GM12878 (cell line): Measurements from ENCODE around the gene DHRS7C. TPM values are rescaled to one million over a fixed set of nuclear protein-coding genes. Genes with fewer than 3 reads are reported as not detected.
"Not testable (repeated sequence)": the region's sequence is repeated elsewhere in the genome, so short reads cannot be mapped to it uniquely, and the experiment has no call there.

ENCODE experiments used
- ATAC-seq: fragments of 200-7000 bp; cut with Tn5 transposase; 3 replicates; pipeline ENCODE4 v1.9.1; 2020; ENCODE audit warnings: mild to moderate bottlenecking, moderate library complexity
- BruUV-seq: library from RNA; stranded (reverse); fragments of 400-500 nt; replicated peaks from 2 replicates; lab custom pipeline; 2021; lab: Mats Ljungman, UMichigan
- CTCF ChIA-PET: fragments of 300-600 bp; sonication (Branson Sonifier 250); formaldehyde crosslinking; extraction: SDS; loops from one replicate; lab custom pipeline; 2021; ENCODE audit warnings: inconsistent platforms; lab: Yijun Ruan, JAX
- POLR2A ChIA-PET: fragments of 350-600 bp; formaldehyde crosslinking; extraction: SDS; loops from one replicate; lab custom pipeline; 2021; ENCODE audit warnings: inconsistent platforms; lab: Charles Lee
- RAD21 ChIA-PET: fragments of 300-600 bp; sonication (Branson Sonifier 250); formaldehyde crosslinking; loops from one replicate; lab custom pipeline; 2023; ENCODE audit warnings: antibody characterized with exemption; ENCODE audit not compliant: unreplicated experiment; lab: Charles Lee
- SMC1A ChIA-PET: fragments of 300-600 bp; sonication (Branson Sonifier 250); formaldehyde crosslinking; loops from one replicate; lab custom pipeline; 2023; ENCODE audit not compliant: unreplicated experiment, uncharacterized antibody; lab: Charles Lee
- DNase-seq: peaks from one replicate; pipeline ENCODE4 v3.0.0-alpha.2; 2011; ENCODE audit warnings: low read depth, low spot score
- FAIRE-seq: peaks from 3 replicates; lab custom pipeline; 2011; peaks lifted over from hg19 to GRCh38; lab: Jason Lieb, UNC
- H2AFZ ChIP-seq: 2 replicates; pipeline ENCODE4 v1.6.0; 2011; ENCODE audit warnings: low read depth, low read length, control low read depth; ENCODE audit not compliant: control insufficient read depth
- H3K27ac ChIP-seq: 2 replicates; pipeline ENCODE4 v1.5.1; 2011; ENCODE audit warnings: control low read depth; ENCODE audit not compliant: control insufficient read depth, insufficient read depth
- H3K27me3 ChIP-seq, 2 experiments: replicated peaks in 1 of 2; 2 replicates each; pipeline versions ENCODE4 v1.6.0 to v1.6.1; 2011; ENCODE audit warnings: low read length in 1 of 2; ENCODE audit not compliant: control insufficient read depth in 2 of 2, insufficient read depth in 2 of 2
- H3K36me3 ChIP-seq, 2 experiments: 2 replicates each; pipeline ENCODE4 v1.5.1; 2011; ENCODE audit warnings: low read length in 1 of 2; ENCODE audit not compliant: control insufficient read depth in 2 of 2, insufficient read depth in 2 of 2
- H3K4me1 ChIP-seq: 2 replicates; pipeline ENCODE4 v1.6.1; 2011; ENCODE audit warnings: mild to moderate bottlenecking, low read length, moderate library complexity, mixed read lengths; ENCODE audit not compliant: control insufficient read depth, insufficient read depth
- H3K4me2 ChIP-seq: 2 replicates; pipeline ENCODE4 v1.6.0; 2011; ENCODE audit warnings: control low read depth; ENCODE audit not compliant: control insufficient read depth, insufficient read depth
- H3K4me3 ChIP-seq: fragments of 200-600 bp; sonication (generic); 2 replicates; pipeline ENCODE4 v1.5.1; 2016
- H3K79me2 ChIP-seq: 2 replicates; pipeline ENCODE4 v1.6.0; 2011; ENCODE audit warnings: low read length; ENCODE audit not compliant: control insufficient read depth, insufficient read depth
- H3K9ac ChIP-seq: 2 replicates; pipeline ENCODE4 v1.8.0; 2011; ENCODE audit warnings: low read length, control low read depth, mixed read lengths; ENCODE audit not compliant: control insufficient read depth, insufficient read depth
- H3K9me3 ChIP-seq: replicated peaks from 3 replicates; pipeline ENCODE4 v1.5.1; 2011; ENCODE audit warnings: mild to moderate bottlenecking, low read length; ENCODE audit not compliant: control insufficient read depth, insufficient read depth
- H4K20me1 ChIP-seq: 2 replicates; pipeline ENCODE4 v1.6.0; 2011; ENCODE audit not compliant: control insufficient read depth, insufficient read depth
- BHLHE40 ChIP-seq, 2 experiments: fragments of 450-650 bp in 1 of 2; IDR thresholded peaks; 2 replicates each; pipeline ENCODE4 v1.6.1; 2011 to 2017; ENCODE audit warnings: low read depth in 2 of 2, borderline replicate concordance in 1 of 2, improper control_type of control experiment in 1 of 2, low read length in 1 of 2, mild to moderate bottlenecking in 1 of 2
- CHD2 ChIP-seq: IDR thresholded peaks from 2 replicates; pipeline ENCODE4 v1.6.1; 2011; ENCODE audit warnings: low read depth, low read length, improper control_type of control experiment, borderline replicate concordance
- EED ChIP-seq: sonication (generic); IDR thresholded peaks from 2 replicates; pipeline ENCODE4 v1.6.1; 2016; ENCODE audit warnings: antibody characterized with exemption, low read depth
- NFYA ChIP-seq: IDR thresholded peaks from 2 replicates; pipeline ENCODE4 v1.6.1; 2011; ENCODE audit warnings: low read depth, mild to moderate bottlenecking, low read length, improper control_type of control experiment, borderline replicate concordance
- SIX5 ChIP-seq: IDR thresholded peaks from 2 replicates; pipeline ENCODE4 v1.6.1; 2011; ENCODE audit warnings: mild to moderate bottlenecking, low read depth, low read length, moderate library complexity; ENCODE audit not compliant: severe bottlenecking
- SREBF1 ChIP-seq: IDR thresholded peaks from 2 replicates; pipeline ENCODE4 v1.6.1; 2012; ENCODE audit warnings: mild to moderate bottlenecking, low read length
- ZNF384 ChIP-seq: IDR thresholded peaks from 2 replicates; pipeline ENCODE4 v1.6.1; 2012; ENCODE audit warnings: low read depth, mild to moderate bottlenecking, low read length, improper control_type of control experiment, borderline replicate concordance
- WGBS: methylation state at CpG from one replicate; pipeline ENCODE4 v1.1.6; 2016; ENCODE audit warnings: low lambda C conversion rate; ENCODE audit not compliant: insufficient replicate concordance, insufficient coverage; ENCODE audit errors: missing lambda C conversion rate; 5-methylcytosine and 5-hydroxymethylcytosine counted together
- in situ Hi-C: fragments of 300-500 bp; cut with MboI; formaldehyde crosslinking; loops from 9 replicates; pipeline ENCODE4 v1.14.3; 2018; ENCODE audit warnings: mixed read lengths
- intact Hi-C: fragments of 100-400 bp; cut with micrococcal nuclease; formaldehyde crosslinking; loops from one replicate; pipeline ENCODE4 v1.14.2; 2022; ENCODE audit not compliant: unreplicated experiment
- polyA plus RNA-seq, 11 experiments: library from polyadenylated mRNA; depleted of rRNA in 4 of 11; unstranded in 6 of 11; stranded (reverse) in 5 of 11; fragments of >200 nt; fragmentation: Nextera tagmentation in 4 of 11; fragmentation: Illumina TruSeq in 1 of 11; extraction: Ambion mirVana in 4 of 11; extraction: Trizol in 1 of 11; gene quantifications; 1 replicate in 1 of 11; 2 replicates in 10 of 11; pipeline versions ENCODE4 v1.2.1 to v1.2.3, GENCODE V29; 2011 to 2016; ENCODE audit warnings: inconsistent platforms in 2 of 11, missing spikeins in 2 of 11, low read depth in 1 of 11
- total RNA-seq, 4 experiments: library from RNA; depleted of rRNA in 3 of 4; stranded (reverse); fragments of >200 nt in 3 of 4; fragmentation: Illumina TruSeq in 1 of 4; extraction: Trizol in 1 of 4; gene quantifications; 2 replicates each; pipeline versions ENCODE4 v1.2.1 to v1.2.3, GENCODE V29; 2013 to 2021
- TF ChIP-seq, protein P1 (sequence below): fragments of 450-650 bp; IDR thresholded peaks from 2 replicates; pipeline ENCODE4 v1.6.1; 2017; ENCODE audit warnings: mild to moderate bottlenecking, moderate library complexity
- TF ChIP-seq, protein P2 (sequence below): fragments of 150-350 bp; IDR thresholded peaks from 2 replicates; pipeline ENCODE4 v1.6.1; 2016; ENCODE audit warnings: low read depth, low read length

Gene DHRS7C
- total and polyA plus RNA-seq, 10 of the 15 experiments (the other 5 are each of a cell fraction or from before 2014, with no cell fraction given): not detected

- intact Hi-C loops, H3K4me3 ChIP-seq, FAIRE-seq, H3K27me3 ChIP-seq, H3K4me1 ChIP-seq, H3K79me2 ChIP-seq, H3K4me2 ChIP-seq, RAD21 ChIA-PET, BruUV-seq, ATAC-seq, H3K9ac ChIP-seq, DNase-seq, H3K27ac ChIP-seq, SMC1A ChIA-PET, POLR2A ChIA-PET, H2AFZ ChIP-seq, H4K20me1 ChIP-seq, in situ Hi-C loops, H3K36me3 ChIP-seq, H3K9me3 ChIP-seq: not testable (repeated sequence)
- 69% methylated on average over 5 of the region's 5 CpGs for WGBS
- CTCF ChIA-PET: interaction anchor here (0.8 to 1.0 kb wide), 2 partner anchors 12 to 15 kb away, joined by 3 to 4 read pairs; no protein-coding TSS in a partner anchor
These were observed 7.9 kb downstream of the DHRS7C start for GRCh38 chr17:9783465-9783864.

DNA sequence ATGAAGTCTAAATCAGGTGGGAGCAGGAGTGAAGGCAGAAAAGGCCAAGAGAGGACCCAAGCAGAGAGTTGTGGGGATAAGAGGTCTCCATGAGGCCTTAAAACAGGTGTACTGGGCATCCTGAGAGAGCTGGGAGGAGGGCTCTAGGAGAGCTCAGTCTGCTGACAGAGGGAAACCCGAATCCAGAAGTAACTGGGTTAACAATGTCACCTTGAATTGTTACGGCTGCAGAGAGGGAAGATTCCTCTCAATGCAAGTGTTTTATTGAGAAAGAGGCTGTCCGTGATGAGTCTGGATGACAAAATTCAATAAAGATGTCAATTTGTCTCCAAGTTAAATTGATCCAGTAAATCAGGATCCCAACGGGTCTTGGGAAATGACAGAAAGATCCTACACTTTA is 8.3 kb downstream of the DHRS7C start:
- RAD21 ChIA-PET: no interaction called here
- no peaks in the 10 kb centered on the region for H3K4me1 ChIP-seq
- H3K36me3 ChIP-seq: no peaks in the 10 kb centered on the region
- peaks cover 0 to 1% of the 10 kb centered on the region in 2 experiments; a peak in 1 of 4 replicates for H3K27me3 ChIP-seq
- intact Hi-C loops (no loop called here), in situ Hi-C loops (no loop called here)
- no peaks in the 10 kb centered on the region for H4K20me1 ChIP-seq
- CTCF ChIA-PET: interaction anchor here (1.0 kb wide), 1 partner anchor 15 kb away, joined by 4 read pairs; no protein-coding TSS in a partner anchor
- H3K9ac ChIP-seq: no peak overlapping the region
- ATAC-seq (no peak), FAIRE-seq (no peak), DNase-seq (no peak)
- 1% methylated on average over 4 of the region's 4 CpGs for WGBS
- BruUV-seq: no TSS peak
- H3K4me3 ChIP-seq: no peak overlapping the region
- no peak overlapping the region for H3K27ac ChIP-seq
- POLR2A ChIA-PET: no interaction called here
- no peaks in the 10 kb centered on the region for H3K9me3 ChIP-seq
- H3K4me2 ChIP-seq: no peak overlapping the region
- no peaks in the 10 kb centered on the region for H3K79me2 ChIP-seq
- H2AFZ ChIP-seq: no peak overlapping the region
- SMC1A ChIA-PET: no interaction called here
- TF ChIP-seq EED: no peak
- no peak for TF ChIP-seq BHLHE40 (IDR thresholded peaks at IDR 0.05; ENCODE audit: borderline replicate concordance in 1 of 2, low read depth in 2 of 2, low read length in 1 of 2)
- TF ChIP-seq NFYA: no peak
- no peak for TF ChIP-seq ZNF384
- TF ChIP-seq, protein P1, sequence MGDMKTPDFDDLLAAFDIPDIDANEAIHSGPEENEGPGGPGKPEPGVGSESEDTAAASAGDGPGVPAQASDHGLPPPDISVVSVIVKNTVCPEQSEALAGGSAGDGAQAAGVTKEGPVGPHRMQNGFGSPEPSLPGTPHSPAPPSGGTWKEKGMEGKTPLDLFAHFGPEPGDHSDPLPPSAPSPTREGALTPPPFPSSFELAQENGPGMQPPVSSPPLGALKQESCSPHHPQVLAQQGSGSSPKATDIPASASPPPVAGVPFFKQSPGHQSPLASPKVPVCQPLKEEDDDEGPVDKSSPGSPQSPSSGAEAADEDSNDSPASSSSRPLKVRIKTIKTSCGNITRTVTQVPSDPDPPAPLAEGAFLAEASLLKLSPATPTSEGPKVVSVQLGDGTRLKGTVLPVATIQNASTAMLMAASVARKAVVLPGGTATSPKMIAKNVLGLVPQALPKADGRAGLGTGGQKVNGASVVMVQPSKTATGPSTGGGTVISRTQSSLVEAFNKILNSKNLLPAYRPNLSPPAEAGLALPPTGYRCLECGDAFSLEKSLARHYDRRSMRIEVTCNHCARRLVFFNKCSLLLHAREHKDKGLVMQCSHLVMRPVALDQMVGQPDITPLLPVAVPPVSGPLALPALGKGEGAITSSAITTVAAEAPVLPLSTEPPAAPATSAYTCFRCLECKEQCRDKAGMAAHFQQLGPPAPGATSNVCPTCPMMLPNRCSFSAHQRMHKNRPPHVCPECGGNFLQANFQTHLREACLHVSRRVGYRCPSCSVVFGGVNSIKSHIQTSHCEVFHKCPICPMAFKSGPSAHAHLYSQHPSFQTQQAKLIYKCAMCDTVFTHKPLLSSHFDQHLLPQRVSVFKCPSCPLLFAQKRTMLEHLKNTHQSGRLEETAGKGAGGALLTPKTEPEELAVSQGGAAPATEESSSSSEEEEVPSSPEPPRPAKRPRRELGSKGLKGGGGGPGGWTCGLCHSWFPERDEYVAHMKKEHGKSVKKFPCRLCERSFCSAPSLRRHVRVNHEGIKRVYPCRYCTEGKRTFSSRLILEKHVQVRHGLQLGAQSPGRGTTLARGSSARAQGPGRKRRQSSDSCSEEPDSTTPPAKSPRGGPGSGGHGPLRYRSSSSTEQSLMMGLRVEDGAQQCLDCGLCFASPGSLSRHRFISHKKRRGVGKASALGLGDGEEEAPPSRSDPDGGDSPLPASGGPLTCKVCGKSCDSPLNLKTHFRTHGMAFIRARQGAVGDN: no peak
- TF ChIP-seq CHD2: no peak
- TF ChIP-seq SIX5: no peak
- TF ChIP-seq, protein P2, sequence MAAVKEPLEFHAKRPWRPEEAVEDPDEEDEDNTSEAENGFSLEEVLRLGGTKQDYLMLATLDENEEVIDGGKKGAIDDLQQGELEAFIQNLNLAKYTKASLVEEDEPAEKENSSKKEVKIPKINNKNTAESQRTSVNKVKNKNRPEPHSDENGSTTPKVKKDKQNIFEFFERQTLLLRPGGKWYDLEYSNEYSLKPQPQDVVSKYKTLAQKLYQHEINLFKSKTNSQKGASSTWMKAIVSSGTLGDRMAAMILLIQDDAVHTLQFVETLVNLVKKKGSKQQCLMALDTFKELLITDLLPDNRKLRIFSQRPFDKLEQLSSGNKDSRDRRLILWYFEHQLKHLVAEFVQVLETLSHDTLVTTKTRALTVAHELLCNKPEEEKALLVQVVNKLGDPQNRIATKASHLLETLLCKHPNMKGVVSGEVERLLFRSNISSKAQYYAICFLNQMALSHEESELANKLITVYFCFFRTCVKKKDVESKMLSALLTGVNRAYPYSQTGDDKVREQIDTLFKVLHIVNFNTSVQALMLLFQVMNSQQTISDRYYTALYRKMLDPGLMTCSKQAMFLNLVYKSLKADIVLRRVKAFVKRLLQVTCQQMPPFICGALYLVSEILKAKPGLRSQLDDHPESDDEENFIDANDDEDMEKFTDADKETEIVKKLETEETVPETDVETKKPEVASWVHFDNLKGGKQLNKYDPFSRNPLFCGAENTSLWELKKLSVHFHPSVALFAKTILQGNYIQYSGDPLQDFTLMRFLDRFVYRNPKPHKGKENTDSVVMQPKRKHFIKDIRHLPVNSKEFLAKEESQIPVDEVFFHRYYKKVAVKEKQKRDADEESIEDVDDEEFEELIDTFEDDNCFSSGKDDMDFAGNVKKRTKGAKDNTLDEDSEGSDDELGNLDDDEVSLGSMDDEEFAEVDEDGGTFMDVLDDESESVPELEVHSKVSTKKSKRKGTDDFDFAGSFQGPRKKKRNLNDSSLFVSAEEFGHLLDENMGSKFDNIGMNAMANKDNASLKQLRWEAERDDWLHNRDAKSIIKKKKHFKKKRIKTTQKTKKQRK: no peak
- TF ChIP-seq SREBF1: no peak
